HS-5 (cell line): ENCODE measurements around the gene SCART1.
"Not testable (repeated sequence)": the region's sequence is repeated elsewhere in the genome, so short reads cannot be mapped to it uniquely, and the experiment has no call there.

Source experiments
- DNase-seq: peaks from one replicate; pipeline ENCODE4 v3.0.0-alpha.2; 2012; ENCODE audit warnings: low read depth

SCART1 gene

DNA sequence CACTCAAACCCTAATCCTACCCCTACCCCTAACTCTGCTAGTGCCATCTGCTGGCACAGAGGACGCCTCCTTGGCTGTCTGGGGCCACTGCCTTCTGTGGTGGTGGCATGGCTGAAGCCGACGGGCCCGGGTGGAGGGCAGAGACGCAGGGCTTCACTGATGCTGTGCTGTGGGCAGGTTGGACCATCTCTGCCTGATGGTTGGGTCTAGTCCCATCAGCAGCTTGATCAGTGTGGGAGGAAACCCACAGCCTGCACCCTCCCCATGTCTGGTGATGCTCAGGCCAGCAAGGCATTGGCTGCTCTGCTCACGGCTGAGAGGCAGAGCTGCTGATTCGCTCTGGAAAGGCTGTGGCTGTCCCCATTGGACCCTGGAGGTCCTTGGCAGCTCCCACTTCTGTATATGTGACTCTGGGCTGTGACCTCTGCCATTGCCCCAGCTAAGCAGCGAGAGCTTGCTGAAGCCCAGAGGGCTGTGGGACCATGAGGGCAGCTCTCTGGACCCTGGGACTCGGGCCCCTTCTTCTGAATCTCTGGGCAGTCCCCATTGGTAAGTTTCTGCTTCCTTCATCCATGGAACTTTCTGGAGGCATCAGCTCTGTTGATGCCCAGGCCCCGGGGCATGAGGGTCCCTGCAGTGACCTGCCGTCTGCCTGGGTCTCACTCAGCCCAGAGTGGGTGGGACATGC, at the start of gene SCART1:
TSS of gene SCART1 (plus strand) at position 430 of the 688 bp plus-strand sequence. CDS start at position 483, 53 bp downstream.
- no peak for DNase-seq

DNA sequence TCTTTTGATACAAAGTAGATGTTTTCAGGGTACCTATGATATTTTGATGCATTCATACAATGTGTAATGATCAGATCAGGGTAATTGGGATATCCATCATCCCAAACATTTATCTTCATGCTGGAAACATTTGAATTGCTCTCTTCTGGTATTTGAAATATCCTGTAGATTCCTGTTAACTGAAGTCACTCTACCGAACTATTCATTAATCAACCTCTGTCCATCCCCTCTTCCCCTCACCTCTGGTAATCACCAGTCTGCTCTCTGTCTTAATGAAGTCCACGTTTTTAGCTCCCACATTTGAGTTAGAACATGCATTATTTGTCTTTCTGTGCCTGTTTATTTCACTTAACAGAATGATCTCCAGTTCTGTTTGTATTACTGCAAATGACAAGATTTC, 48.5 kb upstream of the SCART1 start:
- no peak for DNase-seq

DNA sequence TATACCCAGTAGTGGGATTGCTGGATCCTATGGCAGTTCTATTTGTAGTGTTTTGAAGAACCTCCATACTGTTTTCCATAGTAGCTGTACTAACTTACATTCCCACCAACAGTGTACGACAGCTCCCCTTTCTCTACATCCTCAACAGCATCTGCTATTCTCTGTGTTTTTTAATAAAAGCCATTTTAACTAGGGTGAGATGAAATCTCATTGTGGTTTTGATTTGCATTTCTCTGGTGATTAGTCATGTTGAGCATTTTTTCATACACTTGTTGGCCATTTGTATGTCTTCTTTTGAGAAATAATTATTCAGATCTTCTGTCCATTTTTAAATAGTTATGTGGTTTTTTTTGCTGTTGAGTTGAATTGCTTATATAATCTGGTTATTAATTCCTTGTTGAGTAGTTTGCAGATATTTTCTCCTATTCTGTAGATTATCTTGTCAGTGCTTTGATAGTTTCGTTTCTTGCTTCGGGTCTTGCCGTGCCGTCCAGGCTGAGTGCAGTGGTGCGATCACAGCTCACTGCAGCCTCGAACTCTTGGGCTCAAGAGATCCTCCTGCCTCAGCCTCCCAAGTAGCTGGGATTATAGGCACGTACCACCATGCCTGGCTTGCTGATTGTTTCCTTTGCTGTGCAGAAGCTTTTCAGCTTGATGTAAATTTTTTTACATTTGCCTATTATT, 47.8 kb upstream of the SCART1 start:
- DNase-seq, result no peak

DNA sequence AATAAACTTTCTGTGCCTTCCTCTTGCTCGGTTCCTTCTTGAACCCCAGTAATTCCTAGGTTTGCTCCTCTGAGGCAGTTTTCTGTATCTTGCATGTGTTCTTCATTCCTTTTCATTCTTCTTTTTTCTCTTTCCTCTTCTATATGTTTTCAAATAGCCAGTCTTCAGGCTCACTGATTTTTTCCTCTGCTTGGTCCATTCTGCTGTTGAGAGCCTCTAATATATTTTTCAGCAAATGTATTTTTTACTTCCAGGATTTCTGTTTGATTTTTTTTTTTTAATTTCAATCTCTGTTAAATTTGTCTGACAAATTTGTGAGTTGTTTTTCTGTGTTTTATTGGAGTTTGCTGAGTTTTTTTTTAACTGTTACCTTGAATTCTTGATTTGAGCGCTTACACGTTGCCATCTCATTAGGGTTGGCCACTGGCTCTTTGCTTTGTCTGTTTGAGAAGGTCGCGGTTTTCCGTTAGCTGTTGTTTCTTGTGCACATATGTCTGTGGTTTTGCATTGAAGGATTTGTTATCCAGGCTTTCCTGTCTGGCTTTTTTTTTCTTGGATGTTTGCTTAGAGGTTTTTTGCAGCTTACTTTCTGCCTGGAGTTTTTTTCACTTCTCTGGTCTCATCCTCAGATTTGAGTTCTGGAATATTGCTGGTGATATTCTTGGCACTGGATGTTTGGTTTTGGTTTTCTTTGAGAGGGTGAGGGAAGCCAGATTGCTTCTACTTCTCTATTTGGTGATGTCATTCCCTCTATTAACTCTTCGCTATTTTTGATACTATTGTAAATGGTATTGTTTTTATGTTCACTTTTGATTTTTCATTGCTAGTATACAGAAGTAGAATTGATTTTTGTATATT, 42.0 kb upstream of the SCART1 start:
- no peak for DNase-seq

DNA sequence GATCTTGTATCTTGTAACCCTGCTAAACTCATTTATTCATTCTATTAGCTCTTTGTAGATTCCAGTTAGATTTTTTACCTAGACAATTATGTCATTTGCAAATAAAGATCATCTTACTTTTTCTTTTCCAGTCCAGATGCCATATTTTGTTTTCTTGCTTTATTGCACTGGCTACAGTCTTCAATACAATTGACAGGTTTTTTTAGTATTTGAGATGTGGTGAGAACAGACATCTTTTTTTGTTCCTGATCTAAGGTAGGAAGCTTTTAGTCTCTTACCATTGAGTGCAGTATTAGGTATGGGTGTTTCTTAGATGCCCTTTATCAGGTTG, 41.4 kb upstream of the SCART1 start:
- no peak for DNase-seq

DNA sequence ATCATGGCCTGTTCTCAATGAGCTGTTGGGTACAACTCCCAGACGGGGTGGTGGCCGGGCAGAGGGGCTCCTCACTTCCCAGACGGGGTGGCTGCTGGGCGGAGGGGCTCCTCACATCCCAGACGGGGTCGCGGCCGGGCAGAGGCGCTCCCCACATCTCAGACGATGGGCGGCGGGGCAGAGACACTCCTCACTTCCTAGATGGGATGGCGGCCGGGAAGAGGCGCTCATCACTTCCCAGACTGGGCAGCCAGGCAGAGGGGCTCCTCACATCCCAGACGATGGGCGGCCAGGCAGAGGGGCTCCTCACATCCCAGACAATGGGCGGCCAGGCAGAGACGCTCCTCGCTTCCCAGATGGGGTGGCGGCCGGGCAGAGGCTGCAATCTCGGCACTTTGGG, 39.3 kb upstream of the SCART1 start:
- not testable (repeated sequence) for DNase-seq

DNA sequence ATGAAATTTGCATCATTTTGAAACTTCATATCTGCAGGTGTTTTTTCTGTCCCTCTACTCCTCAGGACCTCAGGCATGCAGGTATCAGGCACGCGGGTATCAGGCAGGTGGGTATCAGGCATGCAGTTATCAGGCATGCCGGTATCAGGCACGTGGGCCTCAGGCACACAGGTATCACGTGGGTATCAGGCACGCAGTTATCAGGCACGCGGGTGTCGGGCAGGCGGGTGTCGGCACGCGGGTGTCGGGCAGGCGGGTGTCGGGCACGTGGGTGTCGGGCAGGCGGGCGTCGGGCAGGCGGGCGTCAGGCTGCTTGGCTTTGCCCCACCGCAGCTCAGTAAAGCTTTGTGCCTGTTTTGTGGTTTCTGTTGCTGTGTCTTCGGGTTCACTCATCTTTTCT, 38.0 kb upstream of the SCART1 start:
- DNase-seq, result no peak

DNA sequence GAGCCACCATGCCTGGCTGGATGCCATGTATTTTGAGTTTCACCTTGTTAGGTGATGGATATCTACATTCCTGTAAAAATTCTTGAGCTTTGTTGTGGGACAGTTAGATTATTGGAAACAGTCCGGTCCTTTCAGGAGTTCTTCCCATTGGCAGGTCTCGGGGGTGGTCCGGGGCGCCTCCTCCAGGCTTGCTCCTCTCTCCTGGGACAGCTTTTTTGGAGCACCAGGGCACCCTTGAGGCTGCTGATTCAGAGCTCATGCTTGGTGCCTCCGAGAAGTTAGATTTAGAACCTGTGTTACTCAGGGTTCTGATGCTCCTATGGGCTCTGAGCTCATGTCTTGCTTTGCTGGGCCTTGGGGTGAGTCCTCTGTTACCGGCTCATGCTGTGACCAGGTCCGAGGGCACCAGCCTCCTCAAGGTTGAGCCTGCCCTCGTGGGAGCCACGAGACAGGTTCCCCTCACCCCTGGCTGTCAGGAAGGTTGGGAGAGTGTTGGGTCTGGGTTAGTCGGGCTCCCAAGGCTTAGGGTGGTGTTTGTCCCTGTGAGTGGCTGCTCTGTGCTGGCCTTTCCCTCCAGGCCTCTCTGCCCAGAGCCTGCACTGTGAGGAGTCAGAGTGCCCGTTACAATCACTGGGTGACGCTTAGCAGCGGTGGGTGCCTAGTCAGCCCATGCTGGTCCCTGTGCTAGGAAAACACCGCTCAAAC, 35.3 kb upstream of the SCART1 start:
- DNase-seq, result no peak

DNA sequence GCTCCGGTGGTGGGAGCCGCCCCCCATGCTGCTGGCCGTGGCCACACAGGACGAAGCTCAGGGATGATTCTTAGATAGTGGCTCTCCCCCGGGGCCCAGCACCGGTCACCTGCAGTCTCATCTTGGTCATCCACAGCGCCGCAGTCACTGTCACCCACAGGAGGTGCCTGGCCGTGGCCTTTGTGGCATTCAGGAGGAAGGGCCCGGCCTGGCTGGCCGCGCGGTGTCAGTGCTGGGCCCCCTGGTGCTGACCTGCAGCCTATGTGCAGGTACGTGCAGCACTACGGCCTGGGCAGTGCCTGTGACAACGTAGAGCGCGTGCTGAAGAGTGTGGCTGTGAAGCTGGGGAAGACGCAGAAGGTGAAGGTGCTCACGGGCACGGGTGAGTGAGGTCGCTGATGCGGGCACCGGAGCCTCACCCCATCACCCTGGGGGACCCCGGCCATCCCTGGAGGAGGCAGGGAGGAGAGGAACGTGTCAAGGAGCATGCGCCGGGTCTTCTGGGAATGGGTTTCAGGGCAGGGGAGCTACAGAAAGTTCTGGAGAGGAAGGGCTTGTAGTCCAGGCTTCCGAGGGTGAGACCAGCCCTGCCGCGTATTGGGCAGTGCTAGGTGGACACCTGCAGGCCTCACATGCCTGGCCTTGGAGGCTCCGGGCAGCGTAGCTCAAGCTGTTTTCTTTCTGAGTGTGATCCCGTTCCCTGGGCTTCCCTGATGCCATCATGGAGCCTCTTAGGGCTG, 34.4 kb upstream of the SCART1 start:
- no peak for DNase-seq

DNA sequence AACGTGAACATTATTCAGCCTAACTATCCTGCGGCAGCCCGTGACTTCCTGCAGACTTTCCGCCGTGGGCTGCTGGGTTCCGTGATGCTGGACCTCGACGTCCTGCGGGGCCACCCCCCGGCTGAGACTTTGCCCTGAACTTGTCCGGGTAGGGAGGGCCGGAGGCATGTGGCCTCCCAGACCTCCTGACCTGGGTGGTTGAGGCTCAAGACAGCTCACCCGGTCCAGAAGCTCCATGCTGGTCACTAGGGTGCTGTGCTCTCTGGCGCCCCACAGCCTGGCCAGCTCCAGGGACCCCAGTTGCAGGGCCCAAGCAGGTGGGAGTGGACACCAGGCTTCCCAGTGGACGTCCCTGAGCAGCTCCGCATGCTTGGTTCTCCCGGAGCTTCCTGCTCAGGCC, 33.7 kb upstream of the SCART1 start:
- DNase-seq, result no peak

DNA sequence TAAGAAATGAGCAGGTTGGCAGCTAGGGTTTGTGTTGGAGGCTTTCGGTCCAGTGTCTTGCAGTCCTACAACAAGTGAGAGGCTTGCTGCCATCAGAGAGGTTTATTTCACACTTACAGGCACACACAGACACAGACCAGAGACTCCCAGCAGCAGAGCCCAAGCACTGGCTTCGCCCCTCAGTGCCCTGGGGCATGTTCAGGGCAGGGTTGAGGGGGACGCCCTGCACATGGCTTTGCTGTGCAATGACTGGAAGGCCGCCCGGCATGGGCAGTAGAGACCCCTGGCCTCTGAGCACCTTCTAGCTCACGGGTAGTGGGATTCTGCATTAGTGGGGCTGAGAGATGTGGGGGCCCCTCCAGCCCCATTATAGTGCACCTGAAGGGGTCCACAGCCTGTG, 33.2 kb upstream of the SCART1 start:
- no peak for DNase-seq

DNA sequence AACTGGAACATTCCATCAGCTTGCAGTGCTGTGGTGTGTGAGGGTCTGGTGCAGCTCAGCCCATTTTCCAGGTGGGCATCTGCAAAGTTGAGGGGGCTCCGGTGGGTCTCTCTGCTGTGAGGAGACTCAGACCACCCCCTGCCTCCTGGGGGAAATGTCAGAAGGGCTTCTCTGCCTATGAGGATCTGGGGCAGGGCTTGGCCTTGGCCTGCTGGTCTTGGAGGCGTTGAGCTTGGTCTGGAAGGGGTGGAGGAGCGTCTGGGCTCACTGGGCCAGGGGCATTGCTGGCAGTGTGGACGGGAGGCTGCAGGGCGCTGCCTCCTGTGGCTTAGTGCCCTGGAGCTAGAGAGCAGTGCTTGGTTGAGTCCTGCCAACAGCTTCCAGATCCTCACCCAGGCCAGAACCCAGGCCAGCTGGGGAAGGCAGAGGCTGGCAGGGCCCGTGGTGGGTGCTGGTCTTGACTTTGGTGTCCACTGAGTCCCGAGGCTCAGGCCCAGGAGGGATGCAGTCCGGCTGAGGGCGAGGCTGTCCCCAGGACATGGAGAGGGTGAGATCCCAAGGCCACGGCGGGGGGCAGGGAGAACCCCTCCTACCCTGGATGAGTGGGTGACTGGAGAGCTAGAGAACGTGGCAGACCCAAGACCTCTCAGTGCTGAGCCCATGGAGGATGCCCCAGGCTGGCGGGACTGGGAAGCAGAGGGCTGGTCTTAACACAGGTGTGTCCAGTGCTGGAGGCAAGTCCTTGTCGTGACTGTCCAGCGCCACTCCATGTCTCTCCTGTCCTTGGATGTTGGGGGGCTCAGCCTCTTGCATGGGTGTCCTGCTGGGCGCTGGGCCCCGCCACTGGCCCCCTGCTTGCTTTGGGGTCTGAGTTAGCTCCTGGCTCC, 32.2 kb upstream of the SCART1 start:
- no peak for DNase-seq

DNA sequence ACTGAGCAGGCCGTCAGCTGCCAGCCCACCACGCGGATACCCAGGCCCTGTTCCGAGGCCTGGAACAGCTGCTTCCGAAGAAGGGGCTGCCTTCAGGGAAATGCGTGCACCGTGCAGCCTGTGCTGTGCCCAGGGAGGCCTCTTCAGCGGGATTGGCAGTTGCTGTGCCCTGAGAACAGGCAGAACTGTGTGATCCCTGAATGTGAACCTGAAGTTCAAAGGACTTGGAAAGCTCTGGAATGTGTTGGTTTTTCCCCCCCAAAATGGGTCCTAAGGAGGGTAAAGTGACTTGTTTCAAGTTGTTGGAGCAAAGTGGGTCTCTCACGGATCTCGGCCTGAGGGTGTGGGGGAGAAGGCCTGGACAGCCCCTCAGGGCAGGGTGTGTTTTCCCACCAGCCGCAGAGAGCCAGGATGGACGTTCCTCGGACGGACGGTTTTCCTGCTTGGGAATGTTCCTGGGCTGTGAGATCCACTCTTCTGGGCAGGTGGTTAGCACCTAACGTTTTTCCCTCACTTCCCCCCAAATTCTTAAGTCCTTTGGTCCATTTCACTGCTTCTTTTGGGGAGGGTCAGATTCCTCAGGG, 31.4 kb upstream of the SCART1 start:
- DNase-seq, result no peak

DNA sequence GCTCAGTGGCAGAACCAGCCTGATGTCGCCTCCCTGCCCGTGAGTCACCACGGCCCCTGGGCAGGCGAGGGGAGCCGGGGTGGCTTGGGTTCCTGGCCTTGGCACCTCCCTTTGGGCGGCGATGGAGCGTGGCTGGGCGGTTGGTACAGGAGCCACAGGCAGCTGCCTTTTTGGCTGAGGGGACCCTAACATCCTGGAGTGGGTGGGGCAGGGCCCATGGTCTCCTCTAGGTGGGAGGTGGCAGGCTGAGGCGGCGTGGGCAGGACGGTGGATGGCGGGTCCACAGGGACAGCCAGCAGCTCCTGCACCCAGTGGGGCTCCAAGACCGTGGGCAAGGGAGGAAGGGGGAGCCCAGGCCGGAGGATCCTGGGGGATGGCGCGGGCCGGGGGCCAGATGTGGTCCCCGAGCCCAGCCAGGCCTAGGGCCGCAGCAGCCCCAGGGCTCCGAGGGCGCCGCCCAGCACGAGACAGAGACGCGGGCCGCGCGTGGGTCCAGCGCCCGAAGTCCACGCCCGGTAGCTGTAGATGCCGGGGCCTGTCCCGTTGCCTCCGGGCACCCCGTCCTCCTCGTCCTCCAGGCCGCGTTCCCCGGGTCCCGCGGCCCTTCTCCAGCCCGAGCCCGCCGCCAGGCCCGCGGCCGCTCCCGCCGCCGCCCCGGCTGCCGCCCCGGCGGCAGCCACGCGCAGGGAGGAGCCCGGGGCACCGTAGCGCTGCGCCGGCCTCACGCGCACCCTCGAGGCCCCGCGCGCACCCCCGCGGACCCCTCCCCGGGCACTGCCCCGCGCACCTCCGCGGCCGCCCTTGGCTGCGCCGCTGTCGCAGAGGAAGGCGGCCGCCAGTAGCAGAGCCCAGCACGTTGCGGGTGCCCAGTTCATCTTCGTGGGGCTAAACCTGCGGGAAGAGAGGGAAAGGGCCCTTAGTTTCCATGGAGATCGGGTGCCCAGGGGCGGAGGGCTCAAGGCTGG, 30.7 kb upstream of the SCART1 start:
- no peak for DNase-seq

DNA sequence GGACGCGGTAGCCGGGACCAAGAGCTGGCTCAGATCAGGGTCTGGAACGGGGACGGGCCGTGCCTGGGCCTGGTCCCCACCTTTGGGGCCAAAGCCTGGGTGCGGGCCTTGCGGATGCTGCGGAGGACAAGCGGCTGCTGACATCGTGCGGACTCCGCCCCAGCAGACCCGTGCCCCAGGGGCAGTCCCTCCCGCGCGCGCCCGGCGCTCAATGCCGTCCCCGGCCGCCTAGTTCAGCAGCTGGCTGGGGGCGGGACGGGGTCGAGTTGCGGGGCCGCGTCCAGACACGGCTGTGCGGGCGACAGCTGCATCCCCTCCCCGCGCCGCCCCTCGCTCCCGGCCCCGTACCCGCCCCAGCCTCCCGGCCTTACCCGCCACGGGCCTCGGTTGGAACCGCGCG, 29.6 kb upstream of the SCART1 start:
- not testable (repeated sequence) for DNase-seq

DNA sequence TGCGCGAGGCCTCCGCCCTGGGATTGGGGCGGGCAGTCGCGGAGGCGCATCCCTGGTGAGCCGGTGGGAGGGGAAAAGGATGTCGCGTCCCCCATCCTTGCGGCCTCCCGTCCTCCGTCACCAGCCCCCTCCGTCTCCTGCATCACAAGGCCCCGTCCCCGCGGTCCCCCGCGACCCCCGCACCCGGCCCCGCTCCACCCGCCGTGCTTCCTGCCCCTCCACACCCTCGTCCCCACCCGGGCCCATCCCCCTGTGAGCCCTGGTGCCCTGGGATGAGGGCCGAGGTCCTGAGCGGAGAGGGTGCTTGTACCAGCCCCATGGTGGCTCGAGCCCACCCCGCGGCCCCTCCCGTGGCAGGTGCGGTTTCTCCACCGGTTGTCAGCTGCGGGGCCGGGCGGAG, 29.1 kb upstream of the SCART1 start, which contains the start of gene SPRN:
TSS of gene SPRN (minus strand) at position 25 of the 400 bp plus-strand sequence. CDS start 944 bp downstream, outside the sequence.
- not testable (repeated sequence) for DNase-seq

DNA sequence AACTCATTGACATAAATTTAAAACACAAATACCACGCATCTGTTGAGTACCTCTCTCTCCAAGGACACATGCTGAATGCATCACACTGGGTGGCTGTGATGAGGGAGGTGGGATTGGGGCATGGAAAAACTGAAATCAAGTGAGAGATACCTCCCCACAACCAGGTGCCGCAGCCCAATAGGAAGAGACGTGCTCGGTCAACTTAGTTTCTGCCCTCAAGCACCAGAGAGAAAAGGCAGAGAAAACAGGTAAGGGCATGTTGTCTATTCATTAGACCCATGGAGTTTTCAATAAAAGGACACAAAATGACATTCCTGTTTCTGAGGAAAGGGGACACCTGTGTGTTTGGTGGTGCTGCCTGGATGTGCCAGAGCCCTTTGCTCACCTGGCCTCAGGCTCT, 24.2 kb upstream of the SCART1 start:
- not testable (repeated sequence) for DNase-seq

DNA sequence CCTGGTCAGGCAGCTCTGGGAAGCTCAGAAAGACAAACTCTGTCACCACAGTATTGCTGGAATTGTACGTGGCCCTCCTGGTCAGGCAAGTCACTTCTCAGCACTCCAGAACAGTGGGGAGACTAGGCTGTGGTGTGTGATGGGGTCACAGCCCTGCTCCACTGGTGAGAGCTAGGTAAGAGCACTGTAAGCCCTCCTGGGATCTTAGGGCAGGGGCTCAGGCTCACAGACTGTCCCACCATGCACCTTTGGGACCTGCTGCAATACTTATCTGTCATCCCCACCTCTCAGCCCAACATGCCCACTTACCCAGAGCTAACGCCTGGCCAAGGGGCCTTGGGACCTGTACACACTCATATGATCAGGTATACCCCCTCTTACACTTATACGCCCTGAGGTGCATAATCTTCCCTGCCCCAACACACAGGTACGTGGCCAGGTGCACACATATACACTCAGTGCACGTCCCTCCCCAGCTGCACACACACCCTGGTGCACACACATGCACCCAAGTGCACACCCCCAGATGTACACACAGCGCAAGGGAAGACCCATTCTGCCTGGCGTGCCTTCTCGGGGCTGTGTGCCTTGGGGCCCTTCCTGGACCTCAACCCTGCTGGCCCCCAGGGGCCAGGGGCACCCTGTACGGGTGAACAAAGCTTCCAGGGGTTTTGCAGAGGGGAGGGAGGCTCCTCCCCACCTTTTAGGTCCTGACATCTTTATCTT, 21.7 kb upstream of the SCART1 start:
- not testable (repeated sequence) for DNase-seq
